Neuron (in vitro differentiated cells): ENCODE measurements around the gene PIK3R2.
A peak's percentile ranks its signal among the peaks of the same experiment; 100 is the strongest.

Experiments
- H2AFZ ChIP-seq: one replicate; pipeline ENCODE4 v1.6.1; 2013; ENCODE audit warnings: low read depth, mild to moderate bottlenecking, inconsistent platforms, low read length, moderate library complexity
- H3K27me3 ChIP-seq: one replicate; pipeline ENCODE4 v1.6.1; 2013; ENCODE audit warnings: low read length; ENCODE audit not compliant: insufficient read depth
- H3K36me3 ChIP-seq: one replicate; pipeline ENCODE4 v1.6.1; 2013; ENCODE audit warnings: low read length; ENCODE audit not compliant: insufficient read depth
- H3K4me1 ChIP-seq: one replicate; pipeline ENCODE4 v1.6.1; 2013; ENCODE audit warnings: low read length; ENCODE audit not compliant: insufficient read depth
- H3K4me3 ChIP-seq: 2 replicates; pipeline ENCODE4 v1.5.1; 2013; ENCODE audit warnings: mild to moderate bottlenecking, low read length, moderate library complexity
- H3K9me3 ChIP-seq: one replicate; pipeline ENCODE4 v1.6.1; 2013; ENCODE audit warnings: low read length

Gene PIK3R2

GRCh38 chr19:18173572-18174288 is 20.8 kb downstream of the PIK3R2 start, which contains the start of gene IFI30:
Gene IFI30 (plus strand): TSS chr19:18173813. CDS start chr19:18173842, 29 bp downstream.
- no peak within 1 kb of the TSS for H2AFZ ChIP-seq
- H3K4me1 ChIP-seq, result peaks cover 6% of the 10 kb centered on the region
- no peaks in the 10 kb centered on the region for H3K9me3 ChIP-seq
- H3K27me3 ChIP-seq, result peaks cover 23% of the 10 kb centered on the region
- H3K4me3 ChIP-seq, result peak within 1 kb of the TSS; percentile 16
- H3K36me3 ChIP-seq, result peaks cover 13% of the 10 kb centered on the region

- peaks cover 5% of the 10 kb centered on the region for H3K36me3 ChIP-seq
- H3K4me3 ChIP-seq, result no peak overlapping the region
- peaks cover 23% of the 10 kb centered on the region for H3K27me3 ChIP-seq
- H3K4me1 ChIP-seq, result peaks cover 6% of the 10 kb centered on the region
- no peaks in the 10 kb centered on the region for H3K9me3 ChIP-seq
- no peak overlapping the region for H2AFZ ChIP-seq
Observed at GRCh38 chr19:18174983-18175382, 22.0 kb downstream of the PIK3R2 start.

- H3K4me3 ChIP-seq, result no peak overlapping the region
- peaks cover 6% of the 10 kb centered on the region for H3K4me1 ChIP-seq
- H2AFZ ChIP-seq, result no peak overlapping the region
- H3K36me3 ChIP-seq, result no peaks in the 10 kb centered on the region
- H3K27me3 ChIP-seq, result peaks cover 23% of the 10 kb centered on the region
- H3K9me3 ChIP-seq, result no peaks in the 10 kb centered on the region
Observed at GRCh38 chr19:18176367-18177310, 23.7 kb downstream of the PIK3R2 start.

- peaks cover 6% of the 10 kb centered on the region for H3K27me3 ChIP-seq
Observed at GRCh38 chr19:18179957-18180356, 27.0 kb downstream of the PIK3R2 start.

GRCh38 chr19:18183529-18183928 is 30.6 kb downstream of the PIK3R2 start:
- H3K36me3 ChIP-seq, result no peaks in the 10 kb centered on the region
- H3K4me1 ChIP-seq, result no peaks in the 10 kb centered on the region
- H3K4me3 ChIP-seq, result no peak overlapping the region
- no peaks in the 10 kb centered on the region for H3K27me3 ChIP-seq
- H3K9me3 ChIP-seq, result no peaks in the 10 kb centered on the region
- H2AFZ ChIP-seq, result no peak overlapping the region

More at GRCh38 chr19:18179957-18180356, 27.0 kb downstream of the PIK3R2 start:
- Histone ChIP-seq H2AFZ (no peak overlapping the region), H3K4me1 (no peaks in the 10 kb centered on the region), H3K4me3 (no peak overlapping the region), H3K9me3 (no peaks in the 10 kb centered on the region), H3K36me3 (no peaks in the 10 kb centered on the region)

GRCh38 chr19:18185538-18185937 is 32.6 kb downstream of the PIK3R2 start:
- Histone ChIP-seq H3K4me1 (no peaks in the 10 kb centered on the region), H3K27me3 (no peaks in the 10 kb centered on the region), H3K9me3 (no peaks in the 10 kb centered on the region), H3K36me3 (no peaks in the 10 kb centered on the region), H2AFZ (no peak overlapping the region), H3K4me3 (no peak overlapping the region)

- Histone ChIP-seq H3K36me3 (no peaks in the 10 kb centered on the region), H2AFZ (no peak overlapping the region), H3K27me3 (no peaks in the 10 kb centered on the region), H3K9me3 (no peaks in the 10 kb centered on the region), H3K4me3 (no peak overlapping the region), H3K4me1 (peaks cover 14% of the 10 kb centered on the region)
Observed at GRCh38 chr19:18190278-18190677, 37.3 kb downstream of the PIK3R2 start.

- peaks cover 14% of the 10 kb centered on the region for H3K4me1 ChIP-seq
- H2AFZ ChIP-seq, result no peak overlapping the region
- no peaks in the 10 kb centered on the region for H3K27me3 ChIP-seq
- no peaks in the 10 kb centered on the region for H3K9me3 ChIP-seq
- H3K36me3 ChIP-seq, result peaks cover 6% of the 10 kb centered on the region
- H3K4me3 ChIP-seq, result no peak overlapping the region
Observed at GRCh38 chr19:18191640-18192062, 38.7 kb downstream of the PIK3R2 start.

GRCh38 chr19:18192673-18193387 is 39.9 kb downstream of the PIK3R2 start, which contains the start of gene MPV17L2:
Gene MPV17L2 (plus strand): TSS chr19:18193218. CDS start chr19:18193282, 64 bp downstream.
- Histone ChIP-seq H2AFZ (peak within 1 kb of the TSS; percentile 65), H3K9me3 (no peaks in the 10 kb centered on the region), H3K27me3 (no peaks in the 10 kb centered on the region), H3K4me1 (peaks cover 14% of the 10 kb centered on the region), H3K36me3 (peaks cover 12% of the 10 kb centered on the region), H3K4me3 (peak within 1 kb of the TSS; percentile 93)

- Histone ChIP-seq H3K4me3 (peak overlapping the region; percentile 93), H3K9me3 (no peaks in the 10 kb centered on the region), H3K4me1 (peaks cover 14% of the 10 kb centered on the region), H3K36me3 (peaks cover 20% of the 10 kb centered on the region), H2AFZ (peak overlapping the region; percentile 62), H3K27me3 (no peaks in the 10 kb centered on the region)
Observed at GRCh38 chr19:18193388-18194180, 40.6 kb downstream of the PIK3R2 start.

- Histone ChIP-seq H3K27me3 (no peaks in the 10 kb centered on the region), H2AFZ (no peak overlapping the region), H3K4me1 (peaks cover 14% of the 10 kb centered on the region), H3K9me3 (no peaks in the 10 kb centered on the region), H3K36me3 (peaks cover 25% of the 10 kb centered on the region), H3K4me3 (peak overlapping the region; percentile 93)
Observed at GRCh38 chr19:18194181-18194530, 41.2 kb downstream of the PIK3R2 start.

- H3K9me3 ChIP-seq, result no peaks in the 10 kb centered on the region
- peak overlapping the region; percentile 93 for H3K4me3 ChIP-seq
- H2AFZ ChIP-seq, result no peak overlapping the region
- no peaks in the 10 kb centered on the region for H3K27me3 ChIP-seq
- peaks cover 25% of the 10 kb centered on the region for H3K36me3 ChIP-seq
- H3K4me1 ChIP-seq, result peaks cover 14% of the 10 kb centered on the region
Observed at GRCh38 chr19:18194554-18195238, 41.7 kb downstream of the PIK3R2 start.
